Liver (tissue), 9 donors: ENCODE results near the gene SLC27A4. TPM values are rescaled to one million over a fixed set of nuclear protein-coding genes. Genes with fewer than 3 reads are reported as not detected.

Experiments used
- DNase-seq: peaks from one replicate; pipeline ENCODE4 v3.0.0-alpha.2; 2017; ENCODE audit warnings: low spot score
- H3K27ac ChIP-seq, 2 donors: one replicate each; pipeline ENCODE4 v1.7.0; 2013; ENCODE audit warnings: inconsistent platforms in 2 of 2, low read length in 2 of 2, control low read depth in 1 of 2, low read depth in 1 of 2, mild to moderate bottlenecking in 1 of 2
- H3K27me3 ChIP-seq, 4 donors: one replicate each; pipeline versions ENCODE4 v1.6.1 to v1.7.0; 2013; ENCODE audit warnings: low read length in 3 of 4, inconsistent platforms in 1 of 4, mild to moderate bottlenecking in 1 of 4, moderate library complexity in 1 of 4; ENCODE audit not compliant: control insufficient read depth in 4 of 4, insufficient read depth in 4 of 4
- H3K36me3 ChIP-seq, 4 donors: one replicate each; pipeline versions ENCODE4 v1.6.1 to v1.7.0; 2013; ENCODE audit warnings: low read length in 3 of 4, mild to moderate bottlenecking in 3 of 4, low read depth in 1 of 4, moderate library complexity in 1 of 4; ENCODE audit not compliant: control insufficient read depth in 4 of 4, insufficient read depth in 3 of 4
- H3K4me1 ChIP-seq, 4 donors: one replicate each; pipeline versions ENCODE4 v1.6.1 to v1.7.0; 2013; ENCODE audit warnings: low read length in 3 of 4, mild to moderate bottlenecking in 3 of 4, moderate library complexity in 1 of 4; ENCODE audit not compliant: control insufficient read depth in 4 of 4, insufficient read depth in 4 of 4
- H3K4me3 ChIP-seq, 3 donors: one replicate each; pipeline versions ENCODE4 v1.6.1 to v1.7.0; 2013; ENCODE audit warnings: low read length in 3 of 3, control low read depth in 1 of 3, low read depth in 1 of 3, mild to moderate bottlenecking in 1 of 3
- H3K9ac ChIP-seq, 2 donors: one replicate each; pipeline ENCODE4 v1.7.0; 2013; ENCODE audit warnings: low read length in 2 of 2, mild to moderate bottlenecking in 2 of 2, moderate library complexity in 2 of 2, control low read depth in 1 of 2, low read depth in 1 of 2
- H3K9me3 ChIP-seq, 4 donors: one replicate each; pipeline versions ENCODE4 v1.6.1 to v1.7.0; 2013; ENCODE audit warnings: low read length in 3 of 4; ENCODE audit not compliant: control insufficient read depth in 4 of 4
- ATF3 ChIP-seq: IDR thresholded peaks from 2 replicates; pipeline ENCODE4 v1.6.1; 2016; ENCODE audit warnings: antibody characterized with exemption
- CTCF ChIP-seq: fragments of 150-350 bp; IDR thresholded peaks from 2 replicates; pipeline ENCODE4 v1.5.1; 2017; ENCODE audit warnings: improper control_type of control experiment, low read depth, low read length; ENCODE audit not compliant: missing input control
- EGR1 ChIP-seq, 2 donors: IDR thresholded peaks; 2 replicates each; pipeline ENCODE4 v1.6.1; 2016 to 2018; ENCODE audit warnings: antibody characterized with exemption in 2 of 2, low read depth in 2 of 2
- FOXA1 ChIP-seq: IDR thresholded peaks from 2 replicates; pipeline ENCODE4 v1.6.1; 2016; ENCODE audit warnings: antibody characterized with exemption
- FOXA2 ChIP-seq: IDR thresholded peaks from 2 replicates; pipeline ENCODE4 v1.6.1; 2016; ENCODE audit warnings: antibody characterized with exemption
- GABPA ChIP-seq, 2 donors: IDR thresholded peaks in 1 of 2; conservative IDR thresholded peaks in 1 of 2; 2 replicates each; pipeline ENCODE4 v1.6.1; 2016; ENCODE audit warnings: antibody characterized with exemption in 2 of 2, mild to moderate bottlenecking in 1 of 2, moderate library complexity in 1 of 2
- HNF4G ChIP-seq: IDR thresholded peaks from 2 replicates; pipeline ENCODE4 v1.6.1; 2016; ENCODE audit warnings: antibody characterized with exemption
- JUND ChIP-seq, 2 donors: IDR thresholded peaks; 2 replicates each; pipeline ENCODE4 v1.6.1; 2016; ENCODE audit warnings: antibody characterized with exemption in 2 of 2
- MAX ChIP-seq: IDR thresholded peaks from 2 replicates; pipeline ENCODE4 v1.6.1; 2016; ENCODE audit warnings: antibody characterized with exemption
- NR2F2 ChIP-seq: IDR thresholded peaks from 2 replicates; pipeline ENCODE4 v1.6.1; 2016; ENCODE audit warnings: antibody characterized with exemption
- RAD21 ChIP-seq, 2 donors: IDR thresholded peaks; 2 replicates each; pipeline ENCODE4 v1.6.1; 2016; ENCODE audit warnings: antibody characterized with exemption in 2 of 2, mild to moderate bottlenecking in 2 of 2
- REST ChIP-seq: IDR thresholded peaks from 2 replicates; pipeline ENCODE4 v1.6.1; 2016; ENCODE audit warnings: antibody characterized with exemption, mild to moderate bottlenecking
- RXRA ChIP-seq, 2 donors: IDR thresholded peaks; 2 replicates each; pipeline ENCODE4 v1.6.1; 2017 to 2018; ENCODE audit warnings: antibody characterized with exemption in 2 of 2, mild to moderate bottlenecking in 1 of 2
- SP1 ChIP-seq: IDR thresholded peaks from 2 replicates; pipeline ENCODE4 v1.6.1; 2018; ENCODE audit warnings: antibody characterized with exemption, mild to moderate bottlenecking
- TAF1 ChIP-seq: conservative IDR thresholded peaks from 2 replicates; pipeline ENCODE4 v1.6.1; 2016; ENCODE audit warnings: antibody characterized with exemption, mild to moderate bottlenecking
- YY1 ChIP-seq: IDR thresholded peaks from 2 replicates; pipeline ENCODE4 v1.6.1; 2016; ENCODE audit warnings: antibody characterized with exemption, mild to moderate bottlenecking
- ZBTB33 ChIP-seq: IDR thresholded peaks from 2 replicates; pipeline ENCODE4 v1.6.1; 2016; ENCODE audit warnings: antibody characterized with exemption
- WGBS: extraction: QIAGEN DNeasy Blood & Tissue Kit; methylation state at CpG from one replicate; pipeline ENCODE4 v1.1.7; 2013; 5-methylcytosine and 5-hydroxymethylcytosine counted together
- polyA plus RNA-seq, 2 donors: library from polyadenylated mRNA; stranded (reverse) in 1 of 2; unstranded in 1 of 2; fragments of 200-250 nt in 1 of 2; fragments of >200 nt in 1 of 2; fragmentation: Nextera tagmentation in 1 of 2; extraction: Ambion mirVana in 1 of 2; gene quantifications; one replicate each; pipeline versions ENCODE4 v1.2.1 to v1.2.3, GENCODE V29; 2013 to 2015
- total RNA-seq, 2 donors: library from RNA; depleted of rRNA; stranded (reverse); fragments of >200 nt; gene quantifications; one replicate each; pipeline ENCODE4 v1.2.3, GENCODE V29; 2014
- donor health status: healthy.
- donor health status: healthy.
- donor health status: healthy.
- donor health status: healthy.
- donor health status: healthy.

The SLC27A4 gene
- total and polyA plus RNA-seq, 4 donors, result 5.9 to 36.4 (median 14.7) TPM

GRCh38 chr9:128370367-128370751 lies 30.0 kb downstream of the SLC27A4 start:
- TF ChIP-seq EGR1 (IDR thresholded peaks at IDR 0.05; ENCODE audit: low read depth in 2 of 2) (no peak), JUND (IDR thresholded peaks at IDR 0.05) (no peak), MAX (no peak), FOXA1 (no peak), TAF1 (no peak), RXRA (IDR thresholded peaks at IDR 0.05) (no peak), GABPA (IDR thresholded peaks at IDR 0.05 in 1 of 2, conservative IDR thresholded peaks at IDR 0.05 in 1 of 2) (no peak), YY1 (no peak), CTCF (no peak), REST (no peak), FOXA2 (no peak), HNF4G (no peak), RAD21 (IDR thresholded peaks at IDR 0.05) (no peak), ZBTB33 (no peak)
- Histone ChIP-seq H3K4me1 (peaks cover 0 to 20% (median 17%) of the 10 kb centered on the region in 4 donors), H3K4me3 (peak overlapping the region; percentile 71 to 84 (median 78)), H3K27ac (peak overlapping the region; percentile 84 to 87), H3K9ac (peak overlapping the region; percentile 63 to 79), H3K9me3 (no peaks in the 10 kb centered on the region), H3K27me3 (no peaks in the 10 kb centered on the region), H3K36me3 (peaks cover 0 to 3% (median 0%) of the 10 kb centered on the region in 4 donors)
- no peak for DNase-seq

GRCh38 chr9:128370752-128371629 lies 30.7 kb downstream of the SLC27A4 start, which contains the start of gene URM1:
TSS of gene URM1 (plus strand) at chr9:128371374. CDS start at chr9:128371381, 7 bp downstream.
- DNase-seq, result peak; percentile 96
- peaks cover 0 to 3% (median 0%) of the 10 kb centered on the region in 4 donors for H3K36me3 ChIP-seq
- peaks cover 0 to 20% (median 17%) of the 10 kb centered on the region in 4 donors for H3K4me1 ChIP-seq
- peak within 1 kb of the TSS; percentile 71 to 99 (median 78) for H3K4me3 ChIP-seq
- no peaks in the 10 kb centered on the region for H3K27me3 ChIP-seq
- H3K9me3 ChIP-seq, result no peaks in the 10 kb centered on the region
- H3K9ac ChIP-seq, result peak within 1 kb of the TSS; percentile 79 to 99
- peak within 1 kb of the TSS; percentile 84 to 87 for H3K27ac ChIP-seq
- under 1% methylated on average over 55 of the region's 55 CpGs for WGBS
- TF ChIP-seq CTCF (no peak), MAX (peak; percentile 95), NR2F2 (no peak), ATF3 (no peak), RAD21 (IDR thresholded peaks at IDR 0.05) (no peak), HNF4G (no peak), FOXA1 (peak; percentile 38), SP1 (peak; percentile 55)
